Astrocyte of the spinal cord (primary cell): ENCODE measurements around the gene FMN1.

Experiments used
- DNase-seq: peaks from one replicate; pipeline ENCODE4 v3.0.0; 2011; ENCODE audit warnings: low read depth, low spot score
- H3K4me3 ChIP-seq: 2 replicates; pipeline ENCODE4 v1.5.1; 2011; ENCODE audit warnings: low read depth, mild to moderate bottlenecking, low read length, moderate library complexity
- CTCF ChIP-seq: IDR thresholded peaks from 2 replicates; pipeline ENCODE4 v1.5.1; 2012; ENCODE audit warnings: low read depth, mild to moderate bottlenecking, low read length, inconsistent platforms
- in situ Hi-C: cut with HindIII; loops from 2 replicates; pipeline ENCODE4 v1.10.0; 2017; ENCODE audit warnings: low sequenced_read_pairs

The FMN1 gene

GRCh38 chr15:33234020-33234461 is 39.5 kb upstream of the FMN1 start:
- peak; percentile 64 for TF ChIP-seq CTCF
- no peak overlapping the region for H3K4me3 ChIP-seq
- in situ Hi-C loops, result no loop called here
- peak; percentile 71 for DNase-seq

- peak; percentile 39 for DNase-seq
- in situ Hi-C loops, result no loop called here
- TF ChIP-seq CTCF, result peak; percentile 35
- no peak overlapping the region for H3K4me3 ChIP-seq
Observed at GRCh38 chr15:33226559-33227181, 32.2 kb upstream of the FMN1 start.

GRCh38 chr15:33218071-33218491 is 23.6 kb upstream of the FMN1 start:
- peak; percentile 85 for DNase-seq
- TF ChIP-seq CTCF, result no peak

GRCh38 chr15:33215941-33216872 is 21.7 kb upstream of the FMN1 start:
- in situ Hi-C loops, result no loop called here
- no peak for DNase-seq
- peak; percentile 67 for TF ChIP-seq CTCF
- H3K4me3 ChIP-seq, result no peak overlapping the region

More at GRCh38 chr15:33218071-33218491, 23.6 kb upstream of the FMN1 start:
- in situ Hi-C loops, result no loop called here
- no peak overlapping the region for H3K4me3 ChIP-seq

- TF ChIP-seq CTCF, result no peak
- H3K4me3 ChIP-seq, result no peak overlapping the region
- in situ Hi-C loops, result no loop called here
- DNase-seq, result no peak
Observed at GRCh38 chr15:33211176-33211808, 16.8 kb upstream of the FMN1 start.
